Large intestine (tissue), 3 donors: ENCODE data around the gene GKAP1. TPM values are rescaled to one million over a fixed set of nuclear protein-coding genes. Genes with fewer than 3 reads are reported as not detected.
A peak's percentile ranks its signal among the peaks of the same experiment; 100 is the strongest.
"Not testable (repeated sequence)": the region's sequence is repeated elsewhere in the genome, so short reads cannot be mapped to it uniquely, and the experiment has no call there.

Experiments used
- DNase-seq, 2 donors: peaks; one replicate each; pipeline versions ENCODE4 v3.0.0 to v3.0.0-alpha.2; 2013
- H3K27ac ChIP-seq: one replicate; pipeline ENCODE4 v1.5.1; 2013; ENCODE audit warnings: low read length
- H3K27me3 ChIP-seq: 2 replicates; pipeline ENCODE4 v1.6.1; 2013; ENCODE audit warnings: low read length; ENCODE audit not compliant: control insufficient read depth, insufficient read depth
- H3K36me3 ChIP-seq: 2 replicates; pipeline ENCODE4 v1.6.1; 2013; ENCODE audit warnings: low read length; ENCODE audit not compliant: control insufficient read depth, insufficient read depth
- H3K4me1 ChIP-seq: one replicate; pipeline ENCODE4 v1.6.1; 2013; ENCODE audit warnings: low read length; ENCODE audit not compliant: control insufficient read depth, insufficient read depth
- H3K4me3 ChIP-seq: one replicate; pipeline ENCODE4 v1.5.1; 2013; ENCODE audit warnings: low read length
- H3K9me3 ChIP-seq: one replicate; pipeline ENCODE4 v1.6.1; 2013; ENCODE audit warnings: mild to moderate bottlenecking, low read depth, low read length, moderate library complexity; ENCODE audit not compliant: control insufficient read depth
- WGBS: methylation state at CpG from one replicate; pipeline ENCODE4 v1.1.5; 2013; ENCODE audit warnings: low lambda C conversion rate; ENCODE audit not compliant: insufficient coverage; 5-methylcytosine and 5-hydroxymethylcytosine counted together
- polyA plus RNA-seq: library from polyadenylated mRNA; unstranded; fragments of 120-200 nt; gene quantifications from one replicate; pipeline ENCODE4 v1.2.1, GENCODE V29; 2013

GKAP1 gene
- polyA plus RNA-seq, 1 donor = 15.4 TPM

DNA sequence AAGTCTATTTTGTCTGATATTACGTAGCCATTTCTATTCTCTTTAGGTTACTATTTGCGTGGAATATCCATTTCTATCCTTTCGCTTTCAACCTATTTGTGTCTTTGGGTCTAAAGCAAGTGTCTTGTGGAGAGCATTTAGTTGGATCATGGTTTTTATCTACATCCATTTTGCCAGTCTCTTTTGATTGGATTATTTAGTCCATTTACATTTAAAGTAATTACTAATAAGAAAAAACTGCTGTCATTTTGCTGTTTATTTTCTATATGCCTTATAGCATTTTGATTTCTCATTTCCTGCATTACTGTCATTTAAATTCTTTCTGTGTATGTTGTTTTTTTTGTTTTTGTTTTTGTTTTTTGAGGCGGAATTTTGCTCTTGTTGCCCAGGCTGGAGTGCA, 83.8 kb downstream of the GKAP1 start:
- Histone ChIP-seq H3K27ac (no peak overlapping the region), H3K4me1 (no peaks in the 10 kb centered on the region), H3K27me3 (no peaks in the 10 kb centered on the region), H3K36me3 (no peaks in the 10 kb centered on the region), H3K4me3 (no peak overlapping the region), H3K9me3 (no peaks in the 10 kb centered on the region)
- no peak for DNase-seq
- WGBS = 100% methylated on average over 3 of the region's 4 CpGs

DNA sequence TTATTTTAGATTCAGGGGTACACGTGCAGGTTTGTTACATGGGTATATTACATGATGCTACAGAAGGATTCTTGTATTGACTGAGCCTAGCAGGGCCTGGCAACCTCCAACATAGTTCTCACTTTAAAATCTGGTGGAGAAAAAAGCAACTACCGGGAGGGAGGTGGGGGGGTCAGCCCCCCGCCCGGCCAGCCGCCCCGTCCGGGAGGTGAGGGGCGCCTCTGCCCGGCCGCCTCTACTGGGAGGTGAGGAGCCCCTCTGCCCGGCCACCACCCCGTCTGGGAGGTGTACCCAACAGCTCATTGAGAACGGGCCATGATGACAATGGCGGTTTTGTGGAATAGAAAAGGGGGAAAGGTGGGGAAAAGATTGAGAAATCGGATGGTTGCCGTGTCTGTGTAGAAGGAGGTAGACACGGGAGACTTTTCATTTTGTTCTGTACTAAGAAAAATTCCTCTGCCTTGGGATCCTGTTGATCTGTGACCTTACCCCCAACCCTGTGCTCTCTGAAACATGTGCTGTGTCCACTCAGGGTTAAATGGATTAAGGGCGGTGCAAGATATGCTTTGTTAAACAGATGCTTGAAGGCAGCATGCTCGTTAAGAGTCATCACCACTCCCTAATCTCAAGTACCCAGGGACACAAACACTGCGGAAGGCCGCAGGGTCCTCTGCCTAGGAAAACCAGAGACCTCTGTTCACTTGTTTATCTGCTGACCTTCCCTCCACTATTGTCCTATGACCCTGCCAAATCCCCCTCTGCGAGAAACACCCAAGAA, 88.8 kb downstream of the GKAP1 start:
- no CpG with 5 or more reads among the region's 22 CpGs for WGBS
- DNase-seq = not testable (repeated sequence)

DNA sequence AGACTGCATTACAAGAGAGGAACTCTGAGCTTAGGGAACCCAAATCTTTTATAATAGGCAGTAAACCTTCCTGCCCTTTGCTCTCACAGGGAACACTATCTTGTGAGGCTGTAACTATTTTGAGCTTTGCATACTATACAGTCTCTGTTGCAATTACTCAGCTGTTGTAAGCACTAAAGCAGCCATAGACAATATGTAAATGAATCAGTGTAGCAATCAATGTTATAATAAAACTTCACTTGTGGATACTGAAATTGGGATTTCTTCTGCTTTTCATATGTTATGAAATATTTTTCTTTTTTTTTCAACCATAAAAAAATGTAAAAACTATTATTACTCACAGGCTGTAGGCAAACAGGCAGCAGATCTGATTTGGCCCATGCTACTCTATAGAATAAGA, 93.1 kb downstream of the GKAP1 start:
- H3K4me1 ChIP-seq = no peaks in the 10 kb centered on the region
- no peaks in the 10 kb centered on the region for H3K27me3 ChIP-seq
- no peak overlapping the region for H3K27ac ChIP-seq
- H3K36me3 ChIP-seq = no peaks in the 10 kb centered on the region
- DNase-seq = no peak
- no peaks in the 10 kb centered on the region for H3K9me3 ChIP-seq
- H3K4me3 ChIP-seq = no peak overlapping the region

More for the DNA sequence above, 88.8 kb downstream of the GKAP1 start:
- H3K9me3 ChIP-seq, H3K4me1 ChIP-seq, H3K4me3 ChIP-seq, H3K27ac ChIP-seq, H3K27me3 ChIP-seq, H3K36me3 ChIP-seq: not testable (repeated sequence)

DNA sequence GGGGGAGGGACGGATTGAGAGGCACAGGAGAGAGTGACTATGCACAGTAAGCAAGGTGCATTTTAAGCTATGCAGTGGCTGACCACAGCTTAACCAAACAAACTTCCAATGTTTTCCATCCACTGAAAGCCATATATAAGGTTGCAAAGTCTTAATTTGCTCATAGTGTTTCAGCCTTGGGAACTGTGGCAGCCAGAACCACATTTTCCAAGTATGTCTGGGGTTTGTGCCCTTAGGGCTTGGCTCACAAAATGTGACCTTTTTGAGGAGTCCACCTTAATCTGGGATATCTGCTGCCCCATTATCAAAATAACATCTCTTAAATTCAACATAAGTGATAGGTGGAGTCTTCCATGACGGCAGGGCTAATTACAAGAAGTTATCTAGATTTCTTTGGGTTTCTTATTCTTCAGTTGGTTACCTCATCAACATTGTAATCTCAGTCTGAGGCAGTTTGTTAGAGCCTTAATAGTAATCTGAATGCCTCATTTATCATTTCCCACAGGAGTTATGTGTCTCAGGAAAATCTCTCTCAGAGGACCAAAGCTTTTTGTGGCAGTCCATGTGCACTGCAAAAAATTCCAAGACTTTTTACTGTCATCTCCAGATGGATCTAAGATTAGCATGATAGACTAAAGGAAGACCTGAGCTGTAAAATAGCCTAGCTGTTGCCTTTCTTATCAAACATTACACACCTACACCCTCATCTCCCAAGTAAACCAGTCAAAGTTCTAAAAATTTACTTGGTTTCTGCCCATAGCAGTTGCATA, 94.7 kb downstream of the GKAP1 start:
- no peaks in the 10 kb centered on the region for H3K4me1 ChIP-seq
- no peak for DNase-seq
- no peaks in the 10 kb centered on the region for H3K27me3 ChIP-seq
- WGBS = no CpG with 5 or more reads among the region's 2 CpGs
- no peaks in the 10 kb centered on the region for H3K36me3 ChIP-seq
- H3K9me3 ChIP-seq = no peaks in the 10 kb centered on the region
- no peak overlapping the region for H3K27ac ChIP-seq
- H3K4me3 ChIP-seq = no peak overlapping the region

DNA sequence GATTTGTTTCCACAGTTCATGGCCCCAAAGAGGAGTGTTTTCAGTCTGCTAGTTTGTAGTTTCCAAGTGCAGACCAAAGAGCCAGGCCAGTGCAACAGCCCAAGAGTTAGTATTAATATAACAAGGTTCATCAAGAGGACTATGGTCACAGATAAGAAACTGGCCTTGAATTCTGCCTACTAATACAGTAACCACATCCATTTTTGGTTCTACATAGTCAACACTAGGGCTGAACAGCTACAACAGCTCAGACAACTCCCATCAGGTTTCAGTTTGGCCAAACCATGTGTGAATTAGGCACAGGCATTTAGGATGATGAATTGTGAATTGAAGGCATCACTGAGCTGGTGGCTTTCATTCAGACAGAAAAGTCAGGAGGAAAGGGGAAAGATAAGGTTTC, 96.1 kb downstream of the GKAP1 start:
- H3K27me3 ChIP-seq = no peaks in the 10 kb centered on the region
- H3K27ac ChIP-seq = no peak overlapping the region
- no peaks in the 10 kb centered on the region for H3K36me3 ChIP-seq
- H3K4me1 ChIP-seq = no peaks in the 10 kb centered on the region
- no peak overlapping the region for H3K4me3 ChIP-seq
- DNase-seq = no peak
- H3K9me3 ChIP-seq = no peaks in the 10 kb centered on the region

DNA sequence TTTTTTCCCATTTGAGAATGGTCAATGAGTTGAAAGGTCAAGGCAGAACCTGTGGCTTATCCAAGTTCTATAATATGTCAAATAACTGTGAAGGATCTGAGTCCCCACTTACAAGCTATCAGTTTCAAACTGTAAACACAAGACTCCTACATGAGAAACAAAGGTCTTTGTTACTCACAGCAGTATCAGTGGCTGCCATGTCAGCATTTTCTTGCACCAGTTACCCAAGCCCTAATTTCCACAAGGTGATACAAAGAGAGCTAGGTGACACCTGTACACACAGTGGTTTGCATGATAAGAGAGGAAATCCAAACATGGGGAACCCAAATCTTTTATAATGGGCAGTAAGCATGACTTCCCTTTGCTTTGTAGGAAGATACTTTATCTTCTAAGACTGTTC, 101.8 kb downstream of the GKAP1 start:
- DNase-seq = no peak
- Histone ChIP-seq H3K27ac (no peak overlapping the region), H3K4me1 (no peaks in the 10 kb centered on the region)

DNA sequence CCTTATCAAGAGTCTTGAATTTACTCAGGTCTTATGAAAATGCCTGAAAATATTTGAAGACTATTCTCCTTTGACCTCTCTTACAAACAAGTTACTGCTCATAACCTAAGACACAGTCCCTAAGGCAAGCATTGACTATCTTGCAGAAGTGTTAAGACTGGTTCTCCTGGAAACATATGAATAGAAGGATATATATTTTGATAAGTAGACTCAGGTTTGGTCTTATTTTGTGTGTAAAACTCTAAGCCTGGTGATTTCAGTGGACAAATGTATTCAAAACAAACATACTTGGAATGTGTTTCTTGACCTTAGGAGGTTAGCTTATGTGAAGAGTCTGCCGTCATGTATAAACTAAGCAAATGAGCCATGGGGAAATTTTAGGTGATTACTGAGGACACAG, 102.3 kb downstream of the GKAP1 start:
- no peaks in the 10 kb centered on the region for H3K4me1 ChIP-seq
- no peak for DNase-seq
- no peaks in the 10 kb centered on the region for H3K36me3 ChIP-seq
- 33% methylated on average over 1 of the region's 1 CpG for WGBS
- H3K27ac ChIP-seq = no peak overlapping the region
- H3K9me3 ChIP-seq = peaks cover 4% of the 10 kb centered on the region
- no peak overlapping the region for H3K4me3 ChIP-seq
- H3K27me3 ChIP-seq = no peaks in the 10 kb centered on the region

More for the DNA sequence above, 101.8 kb downstream of the GKAP1 start:
- H3K27me3 ChIP-seq = no peaks in the 10 kb centered on the region
- no peaks in the 10 kb centered on the region for H3K36me3 ChIP-seq
- H3K4me3 ChIP-seq = no peak overlapping the region
- peaks cover 4% of the 10 kb centered on the region for H3K9me3 ChIP-seq

DNA sequence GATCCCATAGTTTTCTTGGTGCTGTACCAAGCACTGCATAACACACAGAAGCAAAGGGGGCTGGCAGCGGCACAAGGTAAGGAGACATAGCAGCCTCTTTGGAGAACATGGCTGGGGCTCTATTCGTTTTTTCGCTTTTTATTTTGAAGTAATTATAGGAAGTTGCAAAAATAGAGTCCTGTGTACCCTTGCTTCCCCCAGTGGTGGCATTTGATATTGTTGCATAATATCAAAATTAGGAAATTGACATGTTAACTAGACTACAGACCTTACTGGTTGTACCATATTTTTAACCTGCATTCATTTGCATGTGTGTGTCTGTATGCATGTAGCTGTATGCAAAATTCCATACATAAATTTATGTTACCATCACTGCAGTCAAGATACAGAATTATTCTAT, 103.2 kb downstream of the GKAP1 start:
- H3K27ac ChIP-seq = no peak overlapping the region
- DNase-seq = no peak
- H3K4me1 ChIP-seq = no peaks in the 10 kb centered on the region
- no peaks in the 10 kb centered on the region for H3K36me3 ChIP-seq
- no CpG with 5 or more reads among the region's 3 CpGs for WGBS
- H3K27me3 ChIP-seq = no peaks in the 10 kb centered on the region
- no peak overlapping the region for H3K4me3 ChIP-seq
- H3K9me3 ChIP-seq = peaks cover 4% of the 10 kb centered on the region

DNA sequence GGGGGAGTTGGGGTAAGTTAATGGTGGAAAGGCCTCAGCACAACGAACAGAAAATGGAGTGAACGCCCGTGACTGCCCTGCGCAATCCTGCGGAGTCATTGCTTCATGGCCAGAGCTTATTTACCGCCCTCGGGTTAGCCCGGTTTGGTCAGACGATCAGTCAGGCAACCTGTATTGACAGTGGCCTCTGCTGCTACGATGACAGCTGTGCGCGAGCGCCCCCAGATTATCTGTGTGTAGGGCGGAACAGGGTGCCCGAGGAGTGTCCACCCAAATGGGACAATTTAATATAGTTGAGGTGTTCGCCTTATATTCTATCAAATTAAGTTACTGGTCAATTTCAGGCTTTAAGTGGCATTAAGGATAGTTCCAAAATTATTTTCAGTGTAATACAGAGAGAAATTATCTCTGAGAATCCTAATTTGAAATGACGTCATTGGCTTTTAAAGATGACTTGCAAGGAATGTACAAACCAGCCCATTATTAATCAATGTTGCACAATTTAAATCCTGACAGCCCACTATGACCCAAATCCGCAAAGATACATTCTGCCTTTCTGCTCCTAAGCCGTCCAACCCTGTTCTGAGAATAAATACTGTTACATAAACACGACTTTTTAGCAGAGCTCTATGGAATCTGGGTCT, 108.9 kb downstream of the GKAP1 start:
- Histone ChIP-seq H3K9me3 (peaks cover 3% of the 10 kb centered on the region), H3K36me3 (no peaks in the 10 kb centered on the region), H3K27ac (peak overlapping the region; percentile 100), H3K27me3 (no peaks in the 10 kb centered on the region), H3K4me1 (peaks cover 5% of the 10 kb centered on the region), H3K4me3 (peak overlapping the region; percentile 99)
- WGBS = 8% methylated on average over 2 of the region's 20 CpGs
- peak; percentile 81 to 88 for DNase-seq

DNA sequence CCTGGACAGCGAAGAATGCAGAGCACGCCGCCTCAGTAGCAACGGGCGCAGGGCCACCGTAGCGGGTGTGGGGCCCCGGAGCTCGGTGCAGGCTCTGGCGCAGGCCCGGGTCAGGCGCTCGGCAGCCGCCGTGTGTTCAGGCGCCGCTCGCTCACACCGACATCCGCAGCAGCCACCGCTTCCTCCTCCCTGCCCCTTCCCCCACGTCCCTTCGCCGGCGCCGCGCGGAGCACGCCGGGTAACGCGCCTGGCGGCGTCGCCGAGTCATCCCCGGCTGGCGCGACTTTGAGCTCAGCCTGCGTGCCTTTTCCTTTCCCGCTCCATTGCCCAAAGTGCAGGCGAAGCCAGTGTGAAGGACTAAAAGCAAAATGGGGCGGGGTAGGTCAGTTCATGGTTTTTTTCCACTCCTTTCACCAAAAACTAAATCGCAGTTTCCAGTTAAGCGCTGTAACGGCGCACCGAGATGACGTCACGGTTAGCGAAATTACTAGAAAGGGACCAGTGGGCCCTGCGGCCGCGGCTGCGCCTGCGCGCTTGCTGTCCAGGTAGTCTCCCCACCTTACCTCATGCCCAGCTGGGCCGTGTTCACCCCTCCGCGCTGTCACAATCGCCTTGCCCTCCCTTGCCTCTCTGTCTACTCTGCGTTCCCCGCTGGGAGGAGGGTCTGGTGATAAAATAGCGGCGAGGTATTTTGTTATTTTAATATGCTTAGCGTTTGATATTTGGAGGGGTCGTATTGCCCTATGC, 109.6 kb downstream of the GKAP1 start, which contains the start of gene UBQLN1:
TSS of gene UBQLN1 (minus strand) at position 191 of the 747 bp plus-strand sequence. CDS start 279 bp downstream, outside the sequence.
- Histone ChIP-seq H3K27ac (peak within 1 kb of the TSS; percentile 100), H3K27me3 (no peaks in the 10 kb centered on the region), H3K9me3 (peaks cover 3% of the 10 kb centered on the region), H3K4me3 (peak within 1 kb of the TSS; percentile 99), H3K4me1 (peaks cover 5% of the 10 kb centered on the region), H3K36me3 (no peaks in the 10 kb centered on the region)
- 0% methylated on average over 2 of the region's 67 CpGs for WGBS
- peak; percentile 96 for DNase-seq
